BE2C (cell line): Measurements from ENCODE around the gene PARP6.

Experiments
- DNase-seq: peaks from one replicate; pipeline ENCODE4 v3.0.0-alpha.2; 2020
- H3K27me3 ChIP-seq: fragments of 250-450 bp; sonication (Bioruptor Pico); 2 replicates; pipeline ENCODE4 v1.5.1; 2020; ENCODE audit warnings: mild to moderate bottlenecking
- H3K36me3 ChIP-seq: fragments of 250-450 bp; sonication (Bioruptor Pico); 2 replicates; pipeline ENCODE4 v1.5.1; 2020; ENCODE audit warnings: mild to moderate bottlenecking
- H3K4me1 ChIP-seq: fragments of 250-450 bp; sonication (Bioruptor Pico); 2 replicates; pipeline ENCODE4 v1.5.1; 2020
- H3K4me3 ChIP-seq: 2 replicates; pipeline ENCODE4 v1.5.1; 2011; ENCODE audit warnings: low read depth, low read length
- H3K9me3 ChIP-seq: fragments of 250-450 bp; sonication (Bioruptor Pico); 2 replicates; pipeline ENCODE4 v1.5.1; 2020
- TF ChIP-seq, protein P1 (sequence below): IDR thresholded peaks from 2 replicates; pipeline ENCODE4 v1.5.1; 2012; ENCODE audit warnings: mild to moderate bottlenecking, low read depth, low read length

Gene PARP6

DNA sequence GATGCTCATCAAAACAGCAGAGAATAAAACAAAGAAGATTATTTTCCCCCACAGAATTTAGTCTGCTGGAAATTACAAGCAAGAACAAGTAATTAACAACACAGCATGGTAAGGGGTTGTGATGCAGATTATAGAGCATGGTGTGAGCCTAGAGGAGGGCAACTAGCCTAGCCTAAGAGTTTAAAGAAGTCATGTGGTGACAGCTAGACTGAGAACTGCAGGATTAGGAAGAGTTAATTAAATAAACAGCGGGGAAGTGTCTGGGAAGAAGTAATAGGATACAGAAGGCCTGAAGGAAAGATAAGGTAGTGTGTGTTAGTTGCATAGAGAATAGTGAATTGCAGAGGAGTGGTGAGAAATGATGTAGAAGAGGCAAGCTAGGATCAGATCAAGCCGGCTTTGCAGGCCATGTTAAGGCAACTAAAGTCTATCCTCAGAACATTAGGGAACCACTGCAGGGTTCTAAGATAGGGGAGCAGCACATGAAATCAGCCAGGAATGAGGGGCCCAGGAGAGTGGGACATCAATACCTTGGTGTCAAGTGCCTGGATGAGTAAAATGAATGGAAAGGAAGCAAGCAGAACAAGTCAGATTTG is 29.5 kb downstream of the PARP6 start:
- H3K36me3 ChIP-seq: peaks cover 33% of the 10 kb centered on the region
- DNase-seq: no peak
- TF ChIP-seq, protein P1, sequence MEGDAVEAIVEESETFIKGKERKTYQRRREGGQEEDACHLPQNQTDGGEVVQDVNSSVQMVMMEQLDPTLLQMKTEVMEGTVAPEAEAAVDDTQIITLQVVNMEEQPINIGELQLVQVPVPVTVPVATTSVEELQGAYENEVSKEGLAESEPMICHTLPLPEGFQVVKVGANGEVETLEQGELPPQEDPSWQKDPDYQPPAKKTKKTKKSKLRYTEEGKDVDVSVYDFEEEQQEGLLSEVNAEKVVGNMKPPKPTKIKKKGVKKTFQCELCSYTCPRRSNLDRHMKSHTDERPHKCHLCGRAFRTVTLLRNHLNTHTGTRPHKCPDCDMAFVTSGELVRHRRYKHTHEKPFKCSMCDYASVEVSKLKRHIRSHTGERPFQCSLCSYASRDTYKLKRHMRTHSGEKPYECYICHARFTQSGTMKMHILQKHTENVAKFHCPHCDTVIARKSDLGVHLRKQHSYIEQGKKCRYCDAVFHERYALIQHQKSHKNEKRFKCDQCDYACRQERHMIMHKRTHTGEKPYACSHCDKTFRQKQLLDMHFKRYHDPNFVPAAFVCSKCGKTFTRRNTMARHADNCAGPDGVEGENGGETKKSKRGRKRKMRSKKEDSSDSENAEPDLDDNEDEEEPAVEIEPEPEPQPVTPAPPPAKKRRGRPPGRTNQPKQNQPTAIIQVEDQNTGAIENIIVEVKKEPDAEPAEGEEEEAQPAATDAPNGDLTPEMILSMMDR: no peak
- H3K9me3 ChIP-seq: no peaks in the 10 kb centered on the region
- H3K4me1 ChIP-seq: no peaks in the 10 kb centered on the region
- no peaks in the 10 kb centered on the region for H3K27me3 ChIP-seq
- no peak overlapping the region for H3K4me3 ChIP-seq

DNA sequence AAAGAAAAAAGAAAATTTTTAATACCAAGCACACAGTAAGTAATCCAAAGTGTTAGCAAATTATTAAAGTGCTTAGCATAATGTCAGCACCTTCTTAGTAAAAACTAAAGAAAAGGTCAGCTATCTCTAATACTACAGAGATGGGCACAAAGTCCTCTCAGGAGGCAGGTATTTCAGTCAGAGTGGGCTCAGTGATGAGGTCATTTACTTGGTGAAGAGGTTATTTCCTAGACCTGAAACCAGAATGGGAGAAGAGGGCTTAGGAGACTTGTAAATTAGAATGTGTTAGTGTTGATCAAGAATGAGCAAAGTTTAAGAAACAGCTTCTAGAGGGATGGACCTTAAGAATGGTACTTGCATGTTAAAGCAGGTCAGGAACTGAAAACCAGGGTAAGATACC is 32.7 kb downstream of the PARP6 start:
- peaks cover 31% of the 10 kb centered on the region for H3K36me3 ChIP-seq
- TF ChIP-seq, protein P1: no peak

DNA sequence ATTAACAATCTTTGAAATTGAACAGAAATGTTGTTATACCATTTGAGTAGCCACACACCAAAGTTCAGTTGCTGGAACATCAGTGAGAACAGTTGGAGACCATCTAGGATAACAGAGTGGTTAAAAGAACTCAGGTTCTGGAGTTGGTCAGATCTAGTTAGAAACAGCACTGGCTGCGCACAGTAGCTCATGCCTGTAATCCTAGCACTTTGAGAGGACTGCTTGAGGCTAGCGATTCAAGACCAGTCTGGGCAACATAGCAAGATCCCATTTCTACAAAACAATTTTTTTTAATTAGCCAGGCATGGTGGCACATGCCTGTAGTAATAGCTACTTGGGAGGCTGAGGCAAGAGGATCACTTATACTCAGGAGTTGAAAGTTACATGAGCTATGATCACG is 33.8 kb downstream of the PARP6 start:
- Histone ChIP-seq H3K9me3 (no peaks in the 10 kb centered on the region), H3K4me3 (no peak overlapping the region), H3K27me3 (no peaks in the 10 kb centered on the region), H3K4me1 (peaks cover 8% of the 10 kb centered on the region; the same call in 1 of the 2 replicates), H3K36me3 (peaks cover 20% of the 10 kb centered on the region)
- TF ChIP-seq, protein P1: no peak
- no peak for DNase-seq

More for the DNA sequence above, 32.7 kb downstream of the PARP6 start:
- Histone ChIP-seq H3K27me3 (no peaks in the 10 kb centered on the region), H3K4me1 (peaks cover 8% of the 10 kb centered on the region; the same call in 1 of the 2 replicates), H3K4me3 (no peak overlapping the region), H3K9me3 (no peaks in the 10 kb centered on the region)
- DNase-seq: no peak

DNA sequence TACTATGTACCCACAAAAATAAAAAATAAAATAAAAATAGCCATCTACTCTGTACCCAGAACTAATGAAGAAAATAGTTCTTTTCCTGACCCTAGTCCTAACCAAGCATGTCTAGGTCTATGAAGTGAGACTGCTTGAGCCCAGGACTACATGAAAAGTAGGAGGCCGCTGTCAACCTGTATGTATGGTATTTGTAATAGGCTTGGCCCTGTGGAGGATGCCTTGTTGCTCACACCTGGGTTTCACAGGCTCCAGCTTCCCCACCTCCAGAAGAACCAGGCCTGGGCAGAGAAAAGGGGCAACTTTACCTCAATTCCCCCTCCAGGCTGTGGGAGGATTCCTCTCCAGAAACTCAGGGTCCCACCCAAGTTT is 34.5 kb downstream of the PARP6 start:
- Histone ChIP-seq H3K4me3 (no peak overlapping the region), H3K27me3 (no peaks in the 10 kb centered on the region)
- no peak for DNase-seq

DNA sequence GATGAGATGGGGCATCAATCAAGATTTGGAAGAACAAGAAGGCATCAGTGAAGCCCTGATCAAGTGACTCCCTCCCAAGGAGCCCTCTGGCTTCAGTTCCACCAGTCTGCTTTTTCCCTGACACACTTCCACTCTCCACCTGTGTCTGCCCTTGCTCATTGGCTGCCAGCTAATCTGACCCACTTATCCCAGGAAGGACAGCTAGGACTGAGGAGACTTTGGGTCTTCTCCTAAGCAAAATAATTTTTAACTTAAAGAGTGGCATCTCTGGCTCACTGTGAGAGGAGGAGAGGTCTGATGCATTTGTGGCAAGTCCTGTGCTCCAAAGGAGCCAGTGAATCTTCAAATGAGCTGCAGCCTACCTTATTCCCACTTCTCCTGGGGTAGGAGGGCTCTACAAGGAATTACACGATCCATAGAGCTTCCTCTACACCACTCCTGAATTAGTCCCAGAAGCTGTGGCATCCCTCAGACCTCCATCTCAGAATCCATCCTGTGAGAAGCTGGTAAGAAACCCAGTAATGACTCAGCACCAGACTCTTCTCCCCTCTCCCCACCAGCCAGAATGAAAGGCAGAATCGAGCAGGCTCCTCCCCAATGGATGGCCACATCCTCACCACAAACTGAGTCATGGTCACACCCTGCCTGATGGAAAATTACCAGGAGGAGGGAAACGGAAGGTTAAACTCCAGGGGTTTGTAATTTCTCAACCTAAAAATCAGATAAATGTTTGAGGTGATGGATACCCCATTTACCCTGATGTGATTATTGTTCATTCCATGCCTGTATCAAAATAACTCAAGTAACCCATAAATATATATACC is 35.1 kb downstream of the PARP6 start:
- H3K4me1 ChIP-seq: peaks cover 14% of the 10 kb centered on the region

More for the DNA sequence above, 34.5 kb downstream of the PARP6 start:
- Histone ChIP-seq H3K9me3 (no peaks in the 10 kb centered on the region), H3K4me1 (peaks cover 9% of the 10 kb centered on the region), H3K36me3 (peaks cover 20% of the 10 kb centered on the region)
- TF ChIP-seq, protein P1: no peak

More for the DNA sequence above, 35.1 kb downstream of the PARP6 start:
- no peaks in the 10 kb centered on the region for H3K9me3 ChIP-seq
- TF ChIP-seq, protein P1: no peak
- peaks cover 16% of the 10 kb centered on the region for H3K36me3 ChIP-seq
- H3K4me3 ChIP-seq: no peak overlapping the region
- H3K27me3 ChIP-seq: no peaks in the 10 kb centered on the region
- peak; percentile 60 for DNase-seq
